ENCODE results near the gene HGFAC. TPM values are rescaled to one million over a fixed set of nuclear protein-coding genes. Genes with fewer than 3 reads are reported as not detected.

The HGFAC gene
- total and polyA plus RNA-seq, 9 donors: 0.51 to 2.5 (median 1.5) TPM

DNA sequence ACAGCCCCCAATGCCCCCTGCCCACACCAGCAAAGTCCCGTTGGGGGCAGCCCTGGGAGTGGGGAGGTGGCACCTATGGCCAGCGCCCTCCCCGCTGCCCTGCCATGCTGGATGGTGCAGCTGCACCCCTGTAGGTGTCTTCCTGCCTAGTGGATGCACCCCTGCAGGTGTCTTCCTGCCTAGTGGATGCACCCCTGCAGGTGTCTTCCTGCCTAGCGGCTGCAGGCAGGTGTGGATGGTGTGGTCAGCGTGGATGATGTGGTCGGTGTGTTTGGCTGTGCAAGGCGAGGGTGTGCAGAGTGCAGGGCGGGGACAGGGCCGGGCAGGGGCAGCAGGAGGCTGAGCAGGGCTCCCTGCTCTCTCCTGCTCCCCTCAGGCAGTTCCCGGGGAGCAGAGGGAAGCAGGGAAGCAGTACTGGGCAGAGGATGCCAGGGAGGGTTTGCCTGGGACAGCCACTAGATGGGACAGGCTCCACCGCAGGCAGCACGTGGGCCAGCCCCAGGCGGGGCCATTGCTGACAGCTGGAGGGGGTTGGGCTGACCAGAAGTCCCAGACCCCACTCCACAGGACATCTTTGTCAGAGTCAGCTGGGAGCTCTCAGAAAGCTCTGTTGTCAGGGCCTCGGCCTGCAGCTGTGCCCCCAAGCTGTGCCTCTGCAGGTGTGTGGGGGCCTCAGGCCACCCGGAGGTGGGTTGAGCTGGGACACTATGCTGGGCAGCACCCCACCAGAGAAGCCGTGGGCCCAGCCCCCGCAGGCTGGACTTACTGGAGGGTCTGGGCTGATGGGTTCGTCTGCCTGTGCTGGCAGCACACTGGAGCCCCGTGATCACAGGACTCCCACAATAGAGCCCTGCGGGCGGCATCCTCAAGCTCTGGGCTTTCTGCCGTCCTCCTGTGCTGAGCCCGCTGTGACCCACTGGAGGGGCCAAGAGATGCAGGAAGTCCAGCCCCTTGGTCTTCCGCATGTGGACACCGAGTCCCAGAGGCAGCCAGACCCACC is 45.1 kb downstream of the HGFAC start:
- Histone ChIP-seq H3K27ac (ENCODE audit: low read length) (no peak overlapping the region), H3K9me3 (replicated peaks; ENCODE audit: control insufficient read depth, low read depth, low read length) (no peaks in the 10 kb centered on the region), H3K36me3 (ENCODE audit: control insufficient read depth, insufficient read depth, low read length) (peaks cover 6% of the 10 kb centered on the region), H3K27me3 (ENCODE audit: control insufficient read depth, insufficient read depth, low read length) (peaks cover 23% of the 10 kb centered on the region), H3K4me3 (ENCODE audit: low read length) (no peak overlapping the region), H3K4me1 (ENCODE audit: control insufficient read depth, insufficient read depth, low read length) (peaks cover 59% of the 10 kb centered on the region)
- 54% methylated on average over 19 of the region's 25 CpGs for WGBS (ENCODE audit: insufficient coverage)
- peak; percentile 51 for DNase-seq

DNA sequence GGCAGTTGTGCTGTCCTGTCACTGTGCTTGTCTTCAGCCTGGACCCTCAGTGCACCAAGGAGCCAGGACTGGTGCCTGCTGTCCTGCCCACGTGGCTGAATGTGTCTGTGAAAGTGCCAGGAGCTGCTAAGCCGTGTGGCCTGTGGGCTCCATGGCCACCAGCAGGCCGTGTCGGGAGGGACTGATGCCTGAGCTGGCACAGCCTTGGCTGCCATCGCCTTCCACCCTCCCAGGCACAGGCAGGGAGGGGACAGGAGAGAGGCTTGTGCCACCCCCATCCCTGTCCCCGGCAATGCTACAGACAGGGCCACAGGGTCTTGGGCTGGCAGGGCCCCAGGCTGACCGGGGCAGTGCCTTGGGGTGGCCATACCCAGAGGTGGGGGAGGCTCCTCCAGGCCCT is 46.1 kb downstream of the HGFAC start:
- Histone ChIP-seq H3K27ac (ENCODE audit: low read length) (no peak overlapping the region), H3K9me3 (replicated peaks; ENCODE audit: control insufficient read depth, low read depth, low read length) (no peaks in the 10 kb centered on the region)

DNA sequence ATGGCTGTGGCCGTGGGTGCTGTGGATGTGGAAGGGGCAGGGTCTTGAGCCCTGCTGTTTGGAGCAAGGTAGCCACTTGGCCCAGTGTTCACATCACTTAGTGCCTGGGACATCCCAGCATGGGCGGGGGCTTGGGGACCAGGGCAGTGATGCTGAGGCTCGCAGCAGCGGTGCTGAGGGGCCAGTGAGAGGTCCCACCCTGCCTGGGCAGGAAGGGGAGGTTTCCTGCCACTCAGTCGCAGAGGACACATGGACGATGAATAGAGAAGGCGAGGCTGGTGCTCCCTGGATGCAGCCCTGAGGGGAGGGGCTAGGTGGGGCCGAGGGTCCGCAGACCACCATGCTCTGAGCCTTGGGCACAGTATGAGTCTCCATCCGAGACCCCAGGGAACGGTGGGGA is 47.1 kb downstream of the HGFAC start:
- DNase-seq: no peak
- Histone ChIP-seq H3K27me3 (ENCODE audit: control insufficient read depth, insufficient read depth, low read length) (peaks cover 33% of the 10 kb centered on the region), H3K27ac (ENCODE audit: low read length) (no peak overlapping the region), H3K4me1 (ENCODE audit: control insufficient read depth, insufficient read depth, low read length) (peaks cover 51% of the 10 kb centered on the region), H3K36me3 (ENCODE audit: control insufficient read depth, insufficient read depth, low read length) (peaks cover 12% of the 10 kb centered on the region), H3K9me3 (replicated peaks; ENCODE audit: control insufficient read depth, low read depth, low read length) (no peaks in the 10 kb centered on the region), H3K4me3 (ENCODE audit: low read length) (no peak overlapping the region)
- WGBS (ENCODE audit: insufficient coverage): 48% methylated on average over 10 of the region's 11 CpGs

More for the DNA sequence above, 46.1 kb downstream of the HGFAC start:
- DNase-seq: no peak
- H3K36me3 ChIP-seq (ENCODE audit: control insufficient read depth, insufficient read depth, low read length): peaks cover 6% of the 10 kb centered on the region
- H3K4me3 ChIP-seq (ENCODE audit: low read length): no peak overlapping the region
- H3K4me1 ChIP-seq (ENCODE audit: control insufficient read depth, insufficient read depth, low read length): peaks cover 57% of the 10 kb centered on the region
- peaks cover 28% of the 10 kb centered on the region for H3K27me3 ChIP-seq (ENCODE audit: control insufficient read depth, insufficient read depth, low read length)
- 65% methylated on average over 5 of the region's 7 CpGs for WGBS (ENCODE audit: insufficient coverage)

DNA sequence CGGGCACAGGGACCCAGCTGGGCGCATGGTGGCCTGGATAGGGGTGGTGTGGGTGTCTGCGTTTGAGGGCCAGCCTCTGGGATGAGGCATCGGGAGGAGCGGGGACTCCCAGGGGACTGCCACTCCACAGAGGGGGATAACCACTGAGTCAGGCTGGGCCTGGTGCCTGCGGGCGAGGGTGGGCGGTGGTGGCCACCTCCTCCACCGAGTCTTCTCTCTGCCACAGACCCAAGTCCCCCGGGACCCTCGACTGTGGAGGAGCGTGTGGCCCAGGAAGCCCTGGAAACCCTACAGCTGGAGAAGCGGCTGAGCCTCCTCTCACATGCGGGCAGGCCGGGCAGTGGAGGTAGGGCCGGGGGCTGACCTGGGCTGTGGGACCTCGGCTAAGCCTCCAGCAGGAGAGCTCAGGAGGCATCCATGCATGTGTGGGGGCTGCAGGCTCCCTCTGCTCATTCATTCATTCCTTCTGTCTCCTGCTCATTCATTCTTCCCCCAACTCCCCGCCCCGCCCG is 47.7 kb downstream of the HGFAC start:
- Histone ChIP-seq H3K36me3 (ENCODE audit: control insufficient read depth, insufficient read depth, low read length) (peaks cover 12% of the 10 kb centered on the region), H3K9me3 (replicated peaks; ENCODE audit: control insufficient read depth, low read depth, low read length) (no peaks in the 10 kb centered on the region), H3K27me3 (ENCODE audit: control insufficient read depth, insufficient read depth, low read length) (peaks cover 28% of the 10 kb centered on the region), H3K27ac (ENCODE audit: low read length) (no peak overlapping the region), H3K4me1 (ENCODE audit: control insufficient read depth, insufficient read depth, low read length) (peaks cover 51% of the 10 kb centered on the region), H3K4me3 (ENCODE audit: low read length) (no peak overlapping the region)
- WGBS (ENCODE audit: insufficient coverage): 42% methylated on average over 16 of the region's 20 CpGs
- DNase-seq: no peak

DNA sequence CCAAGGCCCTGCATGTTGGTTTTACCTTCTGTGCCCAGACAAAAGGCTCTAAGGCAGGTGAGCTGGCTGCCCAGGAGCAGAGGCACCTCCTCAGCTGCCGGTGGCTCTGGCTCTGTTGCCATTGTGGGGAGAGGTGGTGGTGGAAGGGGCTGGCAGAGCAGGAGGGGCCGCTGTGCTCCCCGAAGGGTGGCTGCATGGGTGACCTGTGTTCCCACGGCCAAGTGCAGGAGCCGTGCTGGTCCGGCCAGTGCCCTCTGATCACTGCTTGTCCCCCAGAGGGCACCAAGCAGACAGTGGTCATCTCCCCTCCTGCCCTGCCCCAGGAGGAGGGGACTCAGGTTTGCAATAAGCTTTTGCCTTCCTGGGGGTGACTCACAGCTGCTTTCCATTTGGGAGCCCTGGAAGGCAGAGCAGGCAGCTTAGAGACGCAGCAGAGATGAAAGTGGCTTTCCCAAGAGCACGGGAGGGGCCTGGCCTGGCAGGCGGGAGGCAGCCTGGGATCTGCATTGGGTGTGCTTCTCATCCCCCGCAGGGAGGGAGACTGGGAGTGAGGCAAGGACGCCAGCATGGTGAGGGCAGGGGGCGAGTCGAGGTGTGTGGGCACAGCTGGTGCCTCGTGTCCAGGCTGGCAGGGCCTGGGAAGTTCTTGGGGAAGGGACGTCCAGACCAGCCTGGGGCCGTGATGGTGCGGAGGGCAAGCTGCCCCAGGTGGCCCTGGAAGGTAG is 50.1 kb downstream of the HGFAC start:
- Histone ChIP-seq H3K4me1 (ENCODE audit: control insufficient read depth, insufficient read depth, low read length) (peaks cover 30% of the 10 kb centered on the region), H3K4me3 (ENCODE audit: low read length) (no peak overlapping the region), H3K27ac (ENCODE audit: low read length) (no peak overlapping the region), H3K27me3 (ENCODE audit: control insufficient read depth, insufficient read depth, low read length) (peaks cover 16% of the 10 kb centered on the region), H3K9me3 (replicated peaks; ENCODE audit: control insufficient read depth, low read depth, low read length) (no peaks in the 10 kb centered on the region), H3K36me3 (ENCODE audit: control insufficient read depth, insufficient read depth, low read length) (peaks cover 17% of the 10 kb centered on the region)
- WGBS (ENCODE audit: insufficient coverage): 41% methylated on average over 14 of the region's 17 CpGs
- DNase-seq: no peak

DNA sequence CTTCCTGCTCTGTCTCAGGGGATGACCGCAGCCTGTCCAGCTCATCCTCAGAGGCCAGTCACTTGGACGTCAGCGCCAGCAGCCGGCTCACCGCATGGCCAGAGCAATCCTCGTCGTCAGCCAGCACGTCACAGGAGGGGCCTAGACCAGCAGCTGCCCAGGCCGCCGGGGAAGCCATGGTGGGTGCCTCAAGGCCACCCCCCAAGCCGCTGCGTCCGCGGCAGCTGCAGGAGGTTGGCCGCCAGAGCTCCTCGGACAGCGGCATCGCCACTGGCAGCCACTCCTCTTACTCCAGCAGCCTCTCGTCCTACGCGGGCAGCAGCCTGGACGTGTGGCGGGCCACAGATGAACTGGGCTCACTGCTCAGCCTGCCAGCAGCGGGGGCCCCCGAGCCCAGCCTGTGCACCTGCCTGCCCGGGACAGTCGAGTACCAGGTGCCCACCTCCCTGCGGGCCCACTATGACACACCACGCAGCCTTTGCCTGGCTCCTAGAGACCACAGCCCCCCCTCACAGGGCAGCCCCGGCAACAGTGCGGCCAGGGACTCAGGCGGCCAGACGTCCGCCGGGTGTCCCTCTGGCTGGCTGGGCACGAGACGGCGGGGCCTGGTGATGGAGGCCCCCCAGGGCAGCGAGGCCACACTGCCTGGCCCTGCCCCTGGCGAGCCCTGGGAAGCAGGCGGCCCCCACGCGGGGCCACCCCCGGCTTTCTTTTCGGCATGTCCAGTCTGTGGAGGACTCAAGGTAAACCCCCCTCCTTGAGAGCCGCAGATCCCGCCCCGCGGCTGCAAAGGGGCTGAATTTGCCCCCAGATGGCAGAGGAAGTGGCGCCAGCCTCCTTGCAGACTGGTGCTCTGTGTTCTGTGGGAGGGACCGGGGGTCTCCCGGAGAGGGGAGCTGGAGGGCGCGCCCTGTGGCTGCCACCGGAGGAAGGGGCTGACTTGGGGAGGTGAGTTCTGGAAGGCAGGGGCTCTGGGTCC is 51.3 kb downstream of the HGFAC start:
- 68% methylated on average over 40 of the region's 55 CpGs for WGBS (ENCODE audit: insufficient coverage)
- no peaks in the 10 kb centered on the region for H3K9me3 ChIP-seq (replicated peaks; ENCODE audit: control insufficient read depth, low read depth, low read length)
- no peak overlapping the region for H3K4me3 ChIP-seq (ENCODE audit: low read length)
- peak; percentile 38 for DNase-seq
- peaks cover 20% of the 10 kb centered on the region for H3K4me1 ChIP-seq (ENCODE audit: control insufficient read depth, insufficient read depth, low read length)
- peaks cover 17% of the 10 kb centered on the region for H3K36me3 ChIP-seq (ENCODE audit: control insufficient read depth, insufficient read depth, low read length)
- H3K27me3 ChIP-seq (ENCODE audit: control insufficient read depth, insufficient read depth, low read length): peaks cover 16% of the 10 kb centered on the region
- H3K27ac ChIP-seq (ENCODE audit: low read length): no peak overlapping the region

DNA sequence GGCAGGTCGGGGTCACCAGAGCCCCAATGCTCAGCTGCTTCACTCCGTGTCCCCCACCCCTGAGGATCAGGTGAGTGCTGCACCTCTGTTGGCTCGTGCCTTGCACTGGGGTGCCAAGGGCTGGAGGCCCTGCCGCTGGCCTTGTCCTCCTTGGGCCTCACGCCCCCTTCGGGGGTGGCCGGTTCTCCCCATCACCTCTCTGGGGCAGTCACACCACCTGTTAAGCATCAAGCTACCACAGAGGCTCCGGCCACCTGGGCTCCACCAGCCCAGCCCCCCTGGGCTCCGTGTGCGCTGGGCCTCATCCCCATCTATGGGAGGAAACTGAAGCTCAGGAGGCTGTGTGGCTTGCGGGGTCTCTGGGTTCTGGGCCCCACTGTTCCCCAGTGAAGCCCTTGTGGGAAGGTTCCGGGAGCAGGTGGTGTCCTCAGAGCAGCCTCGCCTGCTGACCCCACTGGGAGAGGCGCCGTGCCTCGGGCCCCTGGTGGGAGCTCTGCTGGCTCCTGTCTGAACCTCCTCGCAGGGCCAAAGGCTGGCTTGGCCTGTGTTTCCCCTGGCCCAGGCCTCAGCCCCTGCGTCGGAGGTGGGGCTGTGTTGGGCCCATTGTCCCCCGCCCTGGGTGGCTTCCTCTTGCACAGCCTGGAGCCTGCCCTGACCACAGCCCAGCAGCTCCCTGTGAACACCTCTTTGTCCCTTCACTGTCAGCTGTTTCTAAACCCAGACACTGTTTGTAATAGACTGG is 52.1 kb downstream of the HGFAC start:
- H3K36me3 ChIP-seq (ENCODE audit: control insufficient read depth, insufficient read depth, low read length): peaks cover 17% of the 10 kb centered on the region
- DNase-seq: no peak
- peaks cover 16% of the 10 kb centered on the region for H3K27me3 ChIP-seq (ENCODE audit: control insufficient read depth, insufficient read depth, low read length)
- H3K27ac ChIP-seq (ENCODE audit: low read length): no peak overlapping the region
- H3K4me3 ChIP-seq (ENCODE audit: low read length): no peak overlapping the region
- H3K9me3 ChIP-seq (replicated peaks; ENCODE audit: control insufficient read depth, low read depth, low read length): no peaks in the 10 kb centered on the region
- peaks cover 20% of the 10 kb centered on the region for H3K4me1 ChIP-seq (ENCODE audit: control insufficient read depth, insufficient read depth, low read length)
- 48% methylated on average over 19 of the region's 20 CpGs for WGBS (ENCODE audit: insufficient coverage)

DNA sequence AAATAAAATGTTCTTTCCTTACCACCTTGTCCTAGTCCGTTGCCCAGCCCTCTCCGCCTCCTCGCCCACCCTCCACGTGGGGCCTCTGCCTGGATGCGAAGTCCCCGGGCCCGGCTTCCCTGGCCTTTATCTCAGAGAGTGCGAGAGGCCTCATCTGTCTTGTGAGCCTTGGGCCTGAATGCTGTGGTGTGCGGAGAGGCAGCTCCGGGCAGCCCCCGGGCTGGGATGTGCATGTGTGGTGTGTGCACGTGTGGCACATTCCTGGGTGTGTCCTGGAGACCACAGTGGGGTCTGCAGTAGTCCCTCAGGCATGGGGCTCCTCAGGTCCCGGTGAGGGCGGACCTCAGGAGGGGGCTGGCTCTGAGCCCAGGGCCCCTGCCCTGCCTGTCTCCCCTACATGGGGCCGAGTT is 52.7 kb downstream of the HGFAC start:
- Histone ChIP-seq H3K4me3 (ENCODE audit: low read length) (no peak overlapping the region), H3K9me3 (replicated peaks; ENCODE audit: control insufficient read depth, low read depth, low read length) (no peaks in the 10 kb centered on the region), H3K27ac (ENCODE audit: low read length) (no peak overlapping the region), H3K36me3 (ENCODE audit: control insufficient read depth, insufficient read depth, low read length) (peaks cover 17% of the 10 kb centered on the region), H3K27me3 (ENCODE audit: control insufficient read depth, insufficient read depth, low read length) (peaks cover 16% of the 10 kb centered on the region), H3K4me1 (ENCODE audit: control insufficient read depth, insufficient read depth, low read length) (peaks cover 20% of the 10 kb centered on the region)
- 27% methylated on average over 14 of the region's 15 CpGs for WGBS (ENCODE audit: insufficient coverage)
- DNase-seq: no peak
